Upper lobe of left lung (tissue), 6 donors: ENCODE data around the gene CCDC197. TPM values are rescaled to one million over a fixed set of nuclear protein-coding genes. Genes with fewer than 3 reads are reported as not detected.

Experiments
- ATAC-seq, 2 donors: fragments of 200-7000 bp; cut with Tn5 transposase; one replicate each; pipeline ENCODE4 v1.9.1; 2022; ENCODE audit warnings: mild to moderate bottlenecking in 2 of 2, moderate library complexity in 2 of 2; ENCODE audit not compliant: low FRiP score in 2 of 2
- DNase-seq, 2 donors: peaks; one replicate each; pipeline ENCODE4 v3.0.0-alpha.2; 2019 to 2020
- H3K27ac ChIP-seq, 4 donors: fragments of 200-600 bp; sonication (generic); one replicate each; pipeline ENCODE4 v1.5.1; 2016 to 2019
- H3K27me3 ChIP-seq, 4 donors: fragments of 200-600 bp; sonication (generic); one replicate each; pipeline ENCODE4 v1.5.1; 2017 to 2019
- H3K36me3 ChIP-seq, 4 donors: fragments of 200-600 bp; sonication (generic); one replicate each; pipeline ENCODE4 v1.5.1; 2016 to 2019
- H3K4me1 ChIP-seq, 4 donors: fragments of 200-600 bp; sonication (generic); one replicate each; pipeline ENCODE4 v1.5.1; 2018 to 2019
- H3K4me3 ChIP-seq, 4 donors: fragments of 200-600 bp; sonication (generic); one replicate each; pipeline ENCODE4 v1.5.1; 2017 to 2019; ENCODE audit warnings: mild to moderate bottlenecking in 2 of 4, moderate library complexity in 1 of 4
- H3K9me3 ChIP-seq, 4 donors: fragments of 200-600 bp; sonication (generic); one replicate each; pipeline ENCODE4 v1.5.1; 2018 to 2019
- EP300 ChIP-seq, 4 donors: sonication (generic); formaldehyde crosslinking; IDR thresholded peaks; one replicate each; pipeline ENCODE4 v1.5.1; 2017; ENCODE audit warnings: antibody characterized with exemption in 4 of 4, control low read depth in 2 of 4
- POLR2A ChIP-seq, 4 donors: fragments of 450-650 bp; IDR thresholded peaks; one replicate each; pipeline ENCODE4 v1.5.1; 2016 to 2017; ENCODE audit warnings: antibody characterized with exemption in 4 of 4, mild to moderate bottlenecking in 2 of 4
- POLR2AphosphoS5 ChIP-seq, 2 donors: sonication (generic); formaldehyde crosslinking; IDR thresholded peaks; one replicate each; pipeline ENCODE4 v1.5.1; 2017; ENCODE audit warnings: antibody characterized with exemption in 2 of 2
- WGBS, 2 donors: methylation state at CpG; one replicate each; pipeline ENCODE4 v1.1.5; 2017 to 2018; 5-methylcytosine and 5-hydroxymethylcytosine counted together
- total RNA-seq, 6 donors: library from RNA; depleted of rRNA in 4 of 6; stranded (reverse); fragments of >200 nt in 4 of 6; gene quantifications; one replicate each; pipeline versions ENCODE4 v1.1.0 to v1.2.1, GENCODE V29; 2016 to 2021
- TF ChIP-seq, protein P1 (sequence below), 6 experiments: fragments of 450-650 bp in 4 of 6; fragments of 200-600 bp in 2 of 6; sonication (generic) in 2 of 6; IDR thresholded peaks; one replicate each; pipeline ENCODE4 v1.5.1; 2016 to 2019; ENCODE audit warnings: antibody characterized with exemption in 6 of 6
- donor health status: DM: no; HTN: no; CAD: no; lungs with moderate emphysema.
- donor health status: DM: no; HTN: yes; CAD: no; lungs with severe emphysema.

CCDC197 gene
- total RNA-seq, 6 donors from 2014 or later: not detected

- H3K27me3 ChIP-seq: peaks cover 0 to 5% (median 0%) of the 10 kb centered on the region in 4 donors
- H3K4me3 ChIP-seq: no peak overlapping the region
- DNase-seq: no peak
- WGBS, 2 donors: 85 to 91% methylated on average over 8 to 17 of the region's 17 CpGs
- no peak for ATAC-seq
- H3K36me3 ChIP-seq: no peaks in the 10 kb centered on the region
- no peak for TF ChIP-seq POLR2AphosphoS5 (IDR thresholded peaks at IDR 0.05)
- no peak for TF ChIP-seq EP300 (IDR thresholded peaks at IDR 0.05)
- no peak for TF ChIP-seq POLR2A (IDR thresholded peaks at IDR 0.05)
- TF ChIP-seq, protein P1, sequence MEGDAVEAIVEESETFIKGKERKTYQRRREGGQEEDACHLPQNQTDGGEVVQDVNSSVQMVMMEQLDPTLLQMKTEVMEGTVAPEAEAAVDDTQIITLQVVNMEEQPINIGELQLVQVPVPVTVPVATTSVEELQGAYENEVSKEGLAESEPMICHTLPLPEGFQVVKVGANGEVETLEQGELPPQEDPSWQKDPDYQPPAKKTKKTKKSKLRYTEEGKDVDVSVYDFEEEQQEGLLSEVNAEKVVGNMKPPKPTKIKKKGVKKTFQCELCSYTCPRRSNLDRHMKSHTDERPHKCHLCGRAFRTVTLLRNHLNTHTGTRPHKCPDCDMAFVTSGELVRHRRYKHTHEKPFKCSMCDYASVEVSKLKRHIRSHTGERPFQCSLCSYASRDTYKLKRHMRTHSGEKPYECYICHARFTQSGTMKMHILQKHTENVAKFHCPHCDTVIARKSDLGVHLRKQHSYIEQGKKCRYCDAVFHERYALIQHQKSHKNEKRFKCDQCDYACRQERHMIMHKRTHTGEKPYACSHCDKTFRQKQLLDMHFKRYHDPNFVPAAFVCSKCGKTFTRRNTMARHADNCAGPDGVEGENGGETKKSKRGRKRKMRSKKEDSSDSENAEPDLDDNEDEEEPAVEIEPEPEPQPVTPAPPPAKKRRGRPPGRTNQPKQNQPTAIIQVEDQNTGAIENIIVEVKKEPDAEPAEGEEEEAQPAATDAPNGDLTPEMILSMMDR (IDR thresholded peaks at IDR 0.05): no peak
- H3K27ac ChIP-seq: no peak overlapping the region
- H3K4me1 ChIP-seq: no peaks in the 10 kb centered on the region
- no peaks in the 10 kb centered on the region for H3K9me3 ChIP-seq
Observed at GRCh38 chr14:93997916-93998870, 1.1 kb downstream of the CCDC197 start.

- Histone ChIP-seq H3K36me3 (no peaks in the 10 kb centered on the region), H3K4me1 (no peaks in the 10 kb centered on the region), H3K4me3 (no peak overlapping the region), H3K27me3 (peaks cover 0 to 5% (median 0%) of the 10 kb centered on the region in 4 donors), H3K27ac (no peak overlapping the region), H3K9me3 (no peaks in the 10 kb centered on the region)
- 80% methylated on average over 7 of the region's 7 CpGs; no CpG with 5 or more reads in 1 of the 2 donors for WGBS, 2 donors
- DNase-seq (no peak), ATAC-seq (no peak)
- TF ChIP-seq, protein P1 (IDR thresholded peaks at IDR 0.05): no peak
- no peak for TF ChIP-seq POLR2AphosphoS5 (IDR thresholded peaks at IDR 0.05)
- no peak for TF ChIP-seq EP300 (IDR thresholded peaks at IDR 0.05)
- TF ChIP-seq POLR2A (IDR thresholded peaks at IDR 0.05): no peak
Observed at GRCh38 chr14:93998871-93999403, 1.8 kb downstream of the CCDC197 start.

DNA sequence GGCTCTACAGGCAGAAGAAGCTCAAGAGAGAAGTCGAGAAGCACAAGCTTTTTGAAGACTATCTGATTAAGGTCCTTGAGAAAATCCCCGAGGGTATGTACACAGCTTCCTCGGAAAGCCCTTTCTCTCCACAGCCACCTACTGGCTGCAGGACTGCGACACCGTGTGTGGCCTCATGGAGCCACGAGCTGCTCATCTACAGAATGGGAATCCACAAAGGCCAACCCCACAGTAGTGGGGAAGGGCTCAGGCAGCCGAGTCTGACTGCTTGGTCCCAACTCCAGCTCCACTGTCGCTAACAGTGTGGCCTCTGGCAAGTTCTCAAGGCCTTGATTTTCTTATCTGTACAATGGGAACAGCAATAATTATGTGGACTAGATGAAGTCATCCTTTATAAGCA is 2.5 kb downstream of the CCDC197 start:
- DNase-seq (no peak), ATAC-seq (no peak)
- Histone ChIP-seq H3K27ac (no peak overlapping the region), H3K4me1 (no peaks in the 10 kb centered on the region), H3K9me3 (no peaks in the 10 kb centered on the region), H3K4me3 (no peak overlapping the region), H3K27me3 (peaks cover 0 to 5% (median 0%) of the 10 kb centered on the region in 4 donors), H3K36me3 (no peaks in the 10 kb centered on the region)
- TF ChIP-seq POLR2AphosphoS5 (IDR thresholded peaks at IDR 0.05): no peak
- TF ChIP-seq, protein P1 (IDR thresholded peaks at IDR 0.05): no peak
- no peak for TF ChIP-seq POLR2A (IDR thresholded peaks at IDR 0.05)
- no peak for TF ChIP-seq EP300 (IDR thresholded peaks at IDR 0.05)
- 52 to 60% methylated on average over 8 of the region's 8 CpGs for WGBS, 2 donors

- peaks cover 0 to 5% (median 0%) of the 10 kb centered on the region in 4 donors for H3K27me3 ChIP-seq
- TF ChIP-seq POLR2AphosphoS5 (IDR thresholded peaks at IDR 0.05) (no peak), POLR2A (IDR thresholded peaks at IDR 0.05) (no peak), EP300 (IDR thresholded peaks at IDR 0.05) (no peak)
- TF ChIP-seq, protein P1 (IDR thresholded peaks at IDR 0.05): no peak
- no peaks in the 10 kb centered on the region for H3K9me3 ChIP-seq
- no peak for ATAC-seq
- WGBS, 2 donors: 86 to 88% methylated on average over 6 of the region's 6 CpGs
- DNase-seq: no peak
- no peak overlapping the region for H3K4me3 ChIP-seq
- no peaks in the 10 kb centered on the region for H3K36me3 ChIP-seq
- no peaks in the 10 kb centered on the region for H3K4me1 ChIP-seq
- no peak overlapping the region for H3K27ac ChIP-seq
Observed at GRCh38 chr14:94000267-94000666, 3.2 kb downstream of the CCDC197 start.
